A549 (cell line): ENCODE measurements around the gene PAX3.

Experiments used
- EP300 ChIP-seq, 2 experiments: fragments of >200 bp; sonication (Bioruptor Twin); formaldehyde crosslinking; IDR thresholded peaks; 2 replicates in 1 of 2; 3 replicates in 1 of 2; pipeline ENCODE4 v1.6.1; 2016 to 2017
- PHF8 ChIP-seq: fragments of 200-600 bp; sonication (generic); IDR thresholded peaks from 2 replicates; pipeline ENCODE4 v1.6.1; 2016; ENCODE audit warnings: low read depth, mild to moderate bottlenecking, antibody characterized with exemption, moderate library complexity, borderline replicate concordance
- POLR2A ChIP-seq: IDR thresholded peaks from 2 replicates; pipeline ENCODE4 v1.6.1; 2012; ENCODE audit warnings: mild to moderate bottlenecking, low read length
- RAD21 ChIP-seq, 2 experiments: fragments of >200 bp in 1 of 2; sonication (Bioruptor Twin) in 1 of 2; formaldehyde crosslinking in 1 of 2; IDR thresholded peaks in 1 of 2; conservative IDR thresholded peaks in 1 of 2; 2 replicates in 1 of 2; 3 replicates in 1 of 2; pipeline ENCODE4 v1.6.1; 2012 to 2018; ENCODE audit warnings: inconsistent platforms in 1 of 2
- TF ChIP-seq, protein P1 (sequence below): fragments of 250-450 bp; sonication (Bioruptor Pico); IDR thresholded peaks from 2 replicates; pipeline ENCODE4 v1.5.0; 2021; ENCODE audit warnings: mild to moderate bottlenecking, moderate library complexity, borderline replicate concordance
- TF ChIP-seq, protein P2 (sequence below): fragments of >200 bp; sonication (Bioruptor Twin); formaldehyde crosslinking; IDR thresholded peaks from 3 replicates; pipeline ENCODE4 v1.5.1; 2016

DNA sequence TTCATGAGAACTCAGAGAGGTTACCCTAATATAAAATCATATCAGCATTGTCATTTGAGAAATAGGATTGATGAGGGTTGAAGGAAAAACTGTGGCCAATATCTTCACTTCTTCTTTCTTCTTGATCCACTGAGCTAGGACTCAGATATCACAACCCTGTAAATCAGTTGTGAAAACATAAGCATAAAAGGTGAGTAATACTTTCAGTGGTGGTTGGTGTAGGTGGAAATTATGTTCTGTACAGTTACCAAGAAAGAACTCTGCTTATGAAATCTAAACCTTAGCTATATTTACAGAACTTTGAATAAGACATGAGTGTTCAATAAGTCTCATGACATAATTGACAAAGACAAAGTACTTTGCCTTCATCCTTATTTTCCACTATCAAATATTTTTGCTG is 56.3 kb downstream of the PAX3 start:
- TF ChIP-seq RAD21 (conservative IDR thresholded peaks at IDR 0.05 in 1 of 2, IDR thresholded peaks at IDR 0.05 in 1 of 2) (no peak), POLR2A (no peak), PHF8 (no peak), EP300 (IDR thresholded peaks at IDR 0.05) (no peak)
- TF ChIP-seq, protein P1, sequence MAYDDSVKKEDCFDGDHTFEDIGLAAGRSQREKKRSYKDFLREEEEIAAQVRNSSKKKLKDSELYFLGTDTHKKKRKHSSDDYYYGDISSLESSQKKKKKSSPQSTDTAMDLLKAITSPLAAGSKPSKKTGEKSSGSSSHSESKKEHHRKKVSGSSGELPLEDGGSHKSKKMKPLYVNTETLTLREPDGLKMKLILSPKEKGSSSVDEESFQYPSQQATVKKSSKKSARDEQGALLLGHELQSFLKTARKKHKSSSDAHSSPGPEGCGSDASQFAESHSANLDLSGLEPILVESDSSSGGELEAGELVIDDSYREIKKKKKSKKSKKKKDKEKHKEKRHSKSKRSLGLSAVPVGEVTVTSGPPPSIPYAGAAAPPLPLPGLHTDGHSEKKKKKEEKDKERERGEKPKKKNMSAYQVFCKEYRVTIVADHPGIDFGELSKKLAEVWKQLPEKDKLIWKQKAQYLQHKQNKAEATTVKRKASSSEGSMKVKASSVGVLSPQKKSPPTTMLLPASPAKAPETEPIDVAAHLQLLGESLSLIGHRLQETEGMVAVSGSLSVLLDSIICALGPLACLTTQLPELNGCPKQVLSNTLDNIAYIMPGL (CRISPR knock-in tag): no peak
- TF ChIP-seq, protein P2, sequence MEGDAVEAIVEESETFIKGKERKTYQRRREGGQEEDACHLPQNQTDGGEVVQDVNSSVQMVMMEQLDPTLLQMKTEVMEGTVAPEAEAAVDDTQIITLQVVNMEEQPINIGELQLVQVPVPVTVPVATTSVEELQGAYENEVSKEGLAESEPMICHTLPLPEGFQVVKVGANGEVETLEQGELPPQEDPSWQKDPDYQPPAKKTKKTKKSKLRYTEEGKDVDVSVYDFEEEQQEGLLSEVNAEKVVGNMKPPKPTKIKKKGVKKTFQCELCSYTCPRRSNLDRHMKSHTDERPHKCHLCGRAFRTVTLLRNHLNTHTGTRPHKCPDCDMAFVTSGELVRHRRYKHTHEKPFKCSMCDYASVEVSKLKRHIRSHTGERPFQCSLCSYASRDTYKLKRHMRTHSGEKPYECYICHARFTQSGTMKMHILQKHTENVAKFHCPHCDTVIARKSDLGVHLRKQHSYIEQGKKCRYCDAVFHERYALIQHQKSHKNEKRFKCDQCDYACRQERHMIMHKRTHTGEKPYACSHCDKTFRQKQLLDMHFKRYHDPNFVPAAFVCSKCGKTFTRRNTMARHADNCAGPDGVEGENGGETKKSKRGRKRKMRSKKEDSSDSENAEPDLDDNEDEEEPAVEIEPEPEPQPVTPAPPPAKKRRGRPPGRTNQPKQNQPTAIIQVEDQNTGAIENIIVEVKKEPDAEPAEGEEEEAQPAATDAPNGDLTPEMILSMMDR: no peak
